Smooth muscle cell of the brain vasculature (primary cell): ENCODE data around the gene PCMT1.
A peak's percentile ranks its signal among the peaks of the same experiment; 100 is the strongest.
"Not testable (repeated sequence)": the region's sequence is repeated elsewhere in the genome, so short reads cannot be mapped to it uniquely, and the experiment has no call there.

Experiments used
- DNase-seq: peaks from one replicate; pipeline ENCODE4 v3.0.0-alpha.2; 2012; ENCODE audit warnings: low read depth, low spot score

Gene PCMT1

DNA sequence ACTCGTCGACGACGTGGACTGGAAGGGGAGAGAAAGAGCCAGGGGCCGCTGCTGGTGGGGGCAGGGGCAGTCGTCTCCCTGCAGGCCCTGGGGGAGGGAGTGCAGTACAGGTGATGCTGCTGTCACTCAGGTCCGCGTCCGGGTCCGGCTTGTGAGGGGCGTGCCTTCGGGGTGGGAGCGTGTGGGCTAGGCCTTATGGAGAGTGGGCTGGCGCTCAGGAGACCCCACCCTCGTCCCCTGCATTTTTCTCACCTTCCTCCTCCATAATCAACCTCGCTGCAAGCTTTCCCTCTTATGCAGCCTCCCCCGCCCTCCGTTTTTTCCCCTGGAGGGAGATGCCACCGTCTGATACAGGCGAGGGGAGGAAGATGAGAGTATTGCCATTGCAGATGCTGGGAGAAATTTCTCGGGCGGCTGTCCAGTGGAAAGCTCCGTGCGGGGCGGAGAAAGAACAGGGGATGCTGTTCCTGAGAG, 632 bp downstream of the PCMT1 start:
- no peak for DNase-seq

- no peak for DNase-seq
Observed at GRCh38 chr6:149751239-149751638, 1.7 kb downstream of the PCMT1 start.

GRCh38 chr6:149751920-149752319, 2.4 kb downstream of the PCMT1 start:
- not testable (repeated sequence) for DNase-seq

DNA sequence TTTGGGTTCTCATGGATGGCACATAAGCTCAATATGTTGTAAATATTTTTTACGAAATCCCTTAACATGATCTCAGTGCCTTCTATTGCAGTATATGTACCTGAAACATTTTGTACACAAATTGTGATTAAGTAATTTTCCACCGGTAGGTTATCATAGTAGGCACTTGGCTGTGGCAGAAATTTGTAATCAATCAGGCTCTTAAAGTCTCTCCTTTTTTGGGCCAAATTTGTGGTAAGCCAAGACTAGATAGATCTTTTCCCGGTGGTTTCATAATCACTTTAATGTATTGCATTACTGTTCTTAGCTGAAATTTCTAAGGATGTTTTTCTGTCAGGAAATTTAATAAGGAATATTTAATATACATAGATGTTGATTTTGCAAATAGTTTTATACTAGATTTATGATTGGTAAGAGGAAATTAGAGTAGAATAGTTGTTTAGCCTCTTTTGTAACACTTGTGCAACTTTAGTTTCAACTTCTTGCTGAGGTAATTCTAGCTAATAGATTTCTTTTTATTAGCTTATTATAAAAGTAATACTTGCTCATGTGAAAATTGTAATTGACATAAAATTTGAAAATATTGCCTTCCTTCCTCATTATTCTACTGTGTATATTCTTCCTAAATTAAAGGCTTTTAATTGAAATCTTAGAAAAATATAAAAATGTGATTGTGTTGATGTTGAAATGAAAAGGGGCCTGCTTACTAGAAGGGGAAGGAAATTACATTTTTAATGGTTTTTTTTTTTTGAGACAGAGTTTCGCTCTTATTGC, 3.2 kb downstream of the PCMT1 start:
- DNase-seq = no peak

DNA sequence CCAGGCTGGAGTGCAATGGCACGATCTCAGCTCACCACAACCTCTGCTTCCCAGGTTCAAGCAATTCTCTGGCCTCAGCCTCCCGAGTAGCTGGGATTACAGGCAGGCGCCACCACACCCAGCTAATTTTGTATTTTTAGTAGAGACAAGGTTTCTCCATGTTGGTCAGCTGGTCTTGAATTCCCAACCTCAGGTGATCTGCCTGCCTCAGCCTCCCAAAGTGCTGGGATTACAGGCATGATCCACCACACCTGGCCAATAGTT, 3.8 kb downstream of the PCMT1 start:
- not testable (repeated sequence) for DNase-seq

DNA sequence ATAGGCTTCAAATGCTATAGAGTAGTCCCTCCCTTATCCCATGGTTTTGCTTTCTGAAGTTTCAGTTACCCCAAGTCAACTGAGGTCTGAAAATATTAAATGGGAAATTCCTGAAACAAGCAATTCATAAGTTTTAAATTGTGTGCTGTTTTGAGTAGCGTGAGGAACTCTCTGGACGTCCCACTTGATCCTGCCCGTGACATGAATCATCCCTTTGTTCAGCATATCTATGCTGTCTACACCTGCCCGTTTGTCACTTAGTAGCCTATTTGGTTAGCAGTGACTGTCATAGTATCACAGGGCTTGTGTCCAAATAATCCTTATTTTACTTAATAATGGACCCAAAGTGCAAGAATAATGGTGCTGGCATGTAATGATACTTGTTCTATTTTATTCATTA, 5.0 kb downstream of the PCMT1 start:
- DNase-seq = no peak

DNA sequence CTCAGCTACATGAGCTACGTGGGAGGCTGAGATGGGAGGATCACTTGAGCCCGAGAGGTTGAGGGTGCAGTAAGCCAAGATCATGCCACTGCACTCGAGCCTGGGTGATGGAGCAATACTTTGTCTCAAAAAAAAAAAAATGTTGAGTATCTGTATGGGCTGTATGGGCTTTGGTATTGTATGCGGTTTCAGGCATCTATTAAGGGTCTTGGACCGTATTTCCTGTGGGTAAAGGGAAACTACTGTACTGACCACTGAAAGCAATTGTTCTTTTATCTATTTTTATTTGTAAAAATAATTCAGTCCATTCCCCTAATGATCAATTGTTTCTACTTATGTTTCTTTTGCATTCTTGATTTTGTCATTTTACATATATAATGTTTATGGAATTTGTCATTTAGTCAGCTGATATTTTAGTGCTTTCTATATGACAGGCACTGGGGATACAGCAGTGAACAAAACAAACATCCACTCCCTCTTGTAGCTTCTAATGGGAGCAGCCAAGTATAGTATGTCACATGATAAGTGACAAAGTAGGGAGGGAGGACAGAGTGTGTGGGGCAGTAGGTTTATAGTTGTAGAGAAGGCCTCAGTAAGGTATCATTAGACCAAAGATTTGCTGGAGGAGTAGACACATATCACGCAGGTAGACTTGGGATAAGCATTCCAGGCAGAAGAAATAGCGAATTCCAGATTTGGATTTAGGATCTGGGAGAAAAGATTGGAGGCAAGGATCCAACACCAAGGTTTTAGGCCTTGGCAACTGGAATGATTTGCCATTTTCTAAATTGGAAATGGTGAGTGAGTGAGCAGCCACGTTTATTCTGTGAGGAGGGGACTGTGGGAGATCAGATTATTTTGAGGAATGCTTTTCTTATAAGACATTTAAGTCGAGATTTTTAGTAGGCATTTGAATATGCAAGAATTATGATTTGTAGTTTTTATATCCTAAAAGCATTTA, 6.0 kb downstream of the PCMT1 start:
- DNase-seq = no peak

GRCh38 chr6:149756261-149756636, 6.7 kb downstream of the PCMT1 start:
- no peak for DNase-seq

GRCh38 chr6:149761438-149761837, 11.9 kb downstream of the PCMT1 start:
- no peak for DNase-seq

- no peak for DNase-seq
Observed at GRCh38 chr6:149763866-149764265, 14.3 kb downstream of the PCMT1 start.

DNA sequence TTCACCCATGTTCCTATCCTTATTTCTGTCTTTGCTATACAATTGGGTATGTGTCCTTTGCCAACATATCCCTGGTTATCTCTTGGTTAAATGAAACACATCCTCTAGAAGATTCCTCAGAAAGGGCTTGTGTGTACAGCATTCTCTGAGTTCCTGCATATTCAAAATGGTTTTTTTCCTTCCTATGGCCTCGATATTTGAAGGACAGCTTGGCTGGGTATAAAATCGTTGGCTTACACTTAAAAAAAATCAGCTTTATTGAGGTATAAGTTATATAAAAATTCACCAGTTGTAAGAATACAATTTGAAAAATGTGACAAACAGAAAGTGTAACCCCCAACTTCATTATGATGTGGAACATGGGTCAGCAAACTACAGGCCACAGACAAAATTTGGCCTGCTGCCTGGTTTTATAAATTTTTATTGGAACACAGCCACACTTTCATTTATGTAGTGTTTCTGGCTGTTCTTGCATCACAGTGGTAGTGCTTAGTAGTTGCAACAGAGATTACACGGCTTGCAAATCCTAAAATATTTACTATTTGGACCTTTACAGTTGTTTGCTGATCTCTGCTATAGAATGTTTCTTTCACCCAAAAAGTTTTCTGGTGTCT, 16.7 kb downstream of the PCMT1 start:
- DNase-seq = peak; percentile 77

- DNase-seq = no peak
Observed at GRCh38 chr6:149769676-149770075, 20.1 kb downstream of the PCMT1 start.

DNA sequence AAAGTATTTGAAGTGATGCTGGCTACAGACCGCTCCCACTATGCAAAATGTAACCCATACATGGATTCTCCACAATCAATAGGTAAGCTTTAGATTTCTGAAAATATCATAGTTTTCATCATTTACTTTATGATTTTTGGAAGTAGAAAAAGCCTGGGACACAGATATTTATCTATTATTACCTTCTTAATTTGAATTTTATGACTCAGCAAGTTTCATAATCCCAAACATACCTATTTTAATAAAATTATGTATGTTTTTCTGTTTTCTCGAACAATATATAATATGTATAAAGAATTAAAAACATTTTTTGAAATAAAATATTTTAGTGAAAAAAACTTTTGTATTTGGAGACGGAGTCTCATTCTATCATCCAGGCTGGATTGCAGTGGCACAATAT, 21.6 kb downstream of the PCMT1 start:
- DNase-seq = no peak

GRCh38 chr6:149771925-149772324, 22.4 kb downstream of the PCMT1 start:
- no peak for DNase-seq

DNA sequence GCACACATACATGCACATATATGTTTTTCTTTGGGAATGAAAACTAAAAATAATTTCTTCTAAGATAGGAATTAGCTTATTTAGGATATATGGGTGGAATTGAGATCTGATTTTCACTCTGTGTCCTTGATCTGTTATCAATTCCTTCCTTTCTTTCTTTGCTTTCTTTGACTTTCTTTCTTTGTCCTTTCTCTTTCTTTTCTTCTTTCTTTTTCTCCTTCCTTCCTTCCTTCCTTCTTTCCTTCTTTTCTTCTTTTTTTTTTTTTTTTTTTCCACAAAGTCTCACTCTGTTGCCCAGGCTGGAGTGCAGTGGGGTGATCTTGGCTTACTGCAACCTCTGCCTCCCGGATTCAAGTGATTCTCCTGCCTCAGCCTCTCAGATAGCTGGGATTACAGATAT, 28.1 kb downstream of the PCMT1 start:
- DNase-seq = no peak

DNA sequence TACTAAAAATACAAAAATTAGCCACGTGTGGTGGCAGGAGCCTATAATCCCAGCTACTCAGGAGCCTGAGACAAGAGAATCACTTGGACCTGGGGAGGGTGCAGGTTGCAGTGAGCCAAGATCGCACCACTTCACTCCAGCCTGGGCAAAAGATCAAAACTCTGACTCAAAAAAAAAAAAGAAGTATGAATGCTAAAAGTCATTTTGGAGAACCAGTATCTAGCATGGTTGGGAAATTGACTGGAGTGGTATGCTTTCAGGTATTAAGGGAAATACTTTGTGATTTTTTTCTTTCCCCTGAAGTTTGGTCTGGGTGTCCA, 30.1 kb downstream of the PCMT1 start:
- no peak for DNase-seq

GRCh38 chr6:149781715-149782114, 32.2 kb downstream of the PCMT1 start:
- no peak for DNase-seq

DNA sequence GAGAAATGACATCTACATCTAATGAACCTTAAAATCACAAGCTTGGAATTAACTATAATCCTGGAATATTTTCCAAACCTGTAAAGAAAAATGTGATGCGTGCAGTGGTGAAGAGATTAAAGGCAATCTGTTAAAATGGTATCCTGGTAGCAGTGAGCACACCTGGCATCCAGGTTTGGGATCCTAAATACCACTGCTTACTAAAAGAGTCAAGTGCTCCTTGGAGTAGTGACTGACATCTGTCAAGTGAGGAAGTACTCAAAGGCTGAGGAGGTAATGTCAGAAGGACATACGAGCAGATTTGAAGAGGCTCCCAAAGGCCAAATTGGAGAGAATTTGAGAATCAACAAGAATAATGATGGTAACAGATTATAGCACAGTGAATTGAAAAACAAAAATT, 32.8 kb downstream of the PCMT1 start:
- no peak for DNase-seq

- no peak for DNase-seq
Observed at GRCh38 chr6:149783551-149783950, 34.0 kb downstream of the PCMT1 start.

- no peak for DNase-seq
Observed at GRCh38 chr6:149806127-149806526, 56.6 kb downstream of the PCMT1 start.

DNA sequence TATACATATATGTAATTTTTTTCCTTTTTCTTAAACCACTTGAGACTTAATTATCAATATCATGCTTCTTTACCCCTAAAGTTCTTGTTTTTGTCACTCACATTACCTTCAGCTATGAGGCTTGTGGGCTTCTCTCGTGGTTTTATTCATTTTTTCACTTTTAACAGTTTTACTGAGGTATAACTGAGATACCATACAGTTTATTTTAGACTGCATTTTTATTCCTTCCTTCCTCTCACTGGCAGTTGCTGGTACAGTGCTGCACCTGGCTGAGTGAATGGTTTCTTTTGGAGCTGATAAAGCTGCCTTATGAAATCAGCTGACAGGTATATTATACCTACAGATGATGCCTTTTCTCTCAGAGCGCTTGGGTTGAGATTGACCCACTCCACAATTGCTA, 60.3 kb downstream of the PCMT1 start:
- no peak for DNase-seq

- DNase-seq = no peak
Observed at GRCh38 chr6:149813351-149813750, 63.8 kb downstream of the PCMT1 start.

- DNase-seq = no peak
Observed at GRCh38 chr6:149815788-149816187, 66.2 kb downstream of the PCMT1 start.
